Tibial artery (tissue), 4 donors: ENCODE data around the gene PKP4.

ENCODE experiments used
- DNase-seq, 2 donors: peaks; one replicate each; pipeline ENCODE4 v3.0.0-alpha.2; 2019
- H3K27ac ChIP-seq, 2 donors: fragments of 200-600 bp; sonication (generic) in 1 of 2; 1 replicate in 1 of 2; 2 replicates in 1 of 2; pipeline ENCODE4 v1.5.1; 2018 to 2019; ENCODE audit warnings: mild to moderate bottlenecking in 1 of 2
- H3K27me3 ChIP-seq, 2 donors: fragments of 200-600 bp; sonication (generic) in 1 of 2; one replicate each; pipeline versions ENCODE4 v1.5.1 to v1.6.0; 2016 to 2019
- H3K36me3 ChIP-seq, 3 donors: fragments of 200-600 bp; sonication (generic) in 2 of 3; one replicate each; pipeline ENCODE4 v1.5.1; 2016 to 2019; ENCODE audit warnings: mild to moderate bottlenecking in 2 of 3
- H3K4me1 ChIP-seq, 4 donors: fragments of 200-600 bp; sonication (generic) in 2 of 4; 1 replicate in 3 of 4; 2 replicates in 1 of 4; pipeline ENCODE4 v1.5.1; 2016 to 2019
- H3K4me3 ChIP-seq, 2 donors: fragments of 200-600 bp; sonication (generic) in 1 of 2; 1 replicate in 1 of 2; 2 replicates in 1 of 2; pipeline ENCODE4 v1.5.1; 2018 to 2019; ENCODE audit warnings: mild to moderate bottlenecking in 2 of 2
- H3K9me3 ChIP-seq, 3 donors: fragments of 200-600 bp; sonication (generic) in 1 of 3; one replicate each; pipeline ENCODE4 v1.5.1; 2016 to 2019
- intact Hi-C: fragments of 100-400 bp; cut with DNase I; formaldehyde crosslinking; loops from one replicate; pipeline ENCODE4 v1.15.0; 2023; ENCODE audit warnings: low total_unique reads
- TF ChIP-seq, protein P1 (sequence below), 2 experiments: fragments of 200-600 bp in 1 of 2; fragments of 450-650 bp in 1 of 2; IDR thresholded peaks; one replicate each; pipeline ENCODE4 v1.5.1; 2017 to 2019; ENCODE audit warnings: antibody characterized with exemption in 2 of 2, mild to moderate bottlenecking in 1 of 2, moderate library complexity in 1 of 2

PKP4 gene

DNA sequence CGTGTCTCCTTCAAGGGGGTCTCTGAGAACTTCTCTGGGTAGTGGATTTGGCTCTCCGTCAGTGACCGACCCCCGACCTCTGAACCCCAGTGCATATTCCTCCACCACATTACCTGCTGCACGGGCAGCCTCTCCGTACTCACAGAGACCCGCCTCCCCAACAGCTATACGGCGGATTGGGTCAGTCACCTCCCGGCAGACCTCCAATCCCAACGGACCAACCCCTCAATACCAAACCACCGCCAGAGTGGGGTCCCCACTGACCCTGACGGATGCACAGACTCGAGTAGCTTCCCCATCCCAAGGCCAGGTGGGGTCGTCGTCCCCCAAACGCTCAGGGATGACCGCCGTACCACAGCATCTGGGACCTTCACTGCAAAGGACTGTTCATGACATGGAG lies 168.2 kb downstream of the PKP4 start:
- H3K36me3 ChIP-seq: peaks cover 7 to 55% (median 21%) of the 10 kb centered on the region in 3 donors
- intact Hi-C loops: no loop called here

DNA sequence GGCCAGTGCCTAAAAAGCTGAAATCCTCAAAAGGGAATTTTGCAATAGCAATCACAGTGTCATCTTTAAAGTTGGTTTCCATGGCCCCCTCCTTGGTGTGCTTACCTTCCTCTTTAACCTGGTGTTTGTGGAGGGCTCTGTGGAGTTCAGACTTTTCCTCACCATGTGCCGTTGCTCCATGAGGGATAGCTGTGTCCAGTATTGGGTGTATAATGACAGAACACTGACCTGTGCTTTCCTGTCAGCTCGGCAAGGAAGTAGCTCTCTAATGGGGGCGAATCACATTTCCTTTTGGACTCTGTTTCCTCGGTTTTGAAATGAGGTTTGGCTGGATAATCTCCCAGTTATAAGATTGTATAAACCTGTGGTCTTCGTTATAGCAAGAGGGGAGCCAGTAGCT lies 172.4 kb downstream of the PKP4 start:
- Histone ChIP-seq H3K4me3 (no peak overlapping the region), H3K27me3 (no peaks in the 10 kb centered on the region), H3K27ac (no peak overlapping the region), H3K4me1 (no peaks in the 10 kb centered on the region), H3K9me3 (no peaks in the 10 kb centered on the region), H3K36me3 (peaks cover 12 to 47% (median 29%) of the 10 kb centered on the region in 3 donors)
- intact Hi-C loops: no loop called here
- TF ChIP-seq, protein P1, sequence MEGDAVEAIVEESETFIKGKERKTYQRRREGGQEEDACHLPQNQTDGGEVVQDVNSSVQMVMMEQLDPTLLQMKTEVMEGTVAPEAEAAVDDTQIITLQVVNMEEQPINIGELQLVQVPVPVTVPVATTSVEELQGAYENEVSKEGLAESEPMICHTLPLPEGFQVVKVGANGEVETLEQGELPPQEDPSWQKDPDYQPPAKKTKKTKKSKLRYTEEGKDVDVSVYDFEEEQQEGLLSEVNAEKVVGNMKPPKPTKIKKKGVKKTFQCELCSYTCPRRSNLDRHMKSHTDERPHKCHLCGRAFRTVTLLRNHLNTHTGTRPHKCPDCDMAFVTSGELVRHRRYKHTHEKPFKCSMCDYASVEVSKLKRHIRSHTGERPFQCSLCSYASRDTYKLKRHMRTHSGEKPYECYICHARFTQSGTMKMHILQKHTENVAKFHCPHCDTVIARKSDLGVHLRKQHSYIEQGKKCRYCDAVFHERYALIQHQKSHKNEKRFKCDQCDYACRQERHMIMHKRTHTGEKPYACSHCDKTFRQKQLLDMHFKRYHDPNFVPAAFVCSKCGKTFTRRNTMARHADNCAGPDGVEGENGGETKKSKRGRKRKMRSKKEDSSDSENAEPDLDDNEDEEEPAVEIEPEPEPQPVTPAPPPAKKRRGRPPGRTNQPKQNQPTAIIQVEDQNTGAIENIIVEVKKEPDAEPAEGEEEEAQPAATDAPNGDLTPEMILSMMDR (IDR thresholded peaks at IDR 0.05): no peak
- DNase-seq: no peak

More for the DNA sequence above, 168.2 kb downstream of the PKP4 start:
- no peaks in the 10 kb centered on the region for H3K27me3 ChIP-seq
- no peaks in the 10 kb centered on the region for H3K4me1 ChIP-seq
- TF ChIP-seq, protein P1 (IDR thresholded peaks at IDR 0.05): no peak
- no peak overlapping the region for H3K27ac ChIP-seq
- H3K9me3 ChIP-seq: no peaks in the 10 kb centered on the region
- DNase-seq: no peak
- no peak overlapping the region for H3K4me3 ChIP-seq

DNA sequence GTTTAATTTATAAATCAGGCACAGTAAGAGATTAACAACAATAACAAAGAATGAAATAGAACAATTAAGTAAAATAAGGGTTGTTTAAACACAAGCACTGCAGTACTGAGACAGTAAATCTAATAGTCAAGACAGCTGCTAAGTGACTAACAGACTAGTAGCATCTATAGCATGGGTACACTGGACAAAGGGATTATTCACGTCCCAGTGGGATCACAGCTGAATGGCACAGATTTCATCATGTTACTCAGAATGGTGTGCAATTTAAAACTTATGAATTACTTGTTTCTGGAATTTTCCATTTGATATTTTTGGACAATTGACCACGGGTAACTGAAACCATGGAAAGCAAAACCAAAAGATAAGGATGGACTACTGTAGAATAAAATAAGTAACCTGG lies 176.5 kb downstream of the PKP4 start:
- H3K36me3 ChIP-seq: peaks cover 12 to 44% (median 19%) of the 10 kb centered on the region in 3 donors
- H3K27ac ChIP-seq: no peak overlapping the region

DNA sequence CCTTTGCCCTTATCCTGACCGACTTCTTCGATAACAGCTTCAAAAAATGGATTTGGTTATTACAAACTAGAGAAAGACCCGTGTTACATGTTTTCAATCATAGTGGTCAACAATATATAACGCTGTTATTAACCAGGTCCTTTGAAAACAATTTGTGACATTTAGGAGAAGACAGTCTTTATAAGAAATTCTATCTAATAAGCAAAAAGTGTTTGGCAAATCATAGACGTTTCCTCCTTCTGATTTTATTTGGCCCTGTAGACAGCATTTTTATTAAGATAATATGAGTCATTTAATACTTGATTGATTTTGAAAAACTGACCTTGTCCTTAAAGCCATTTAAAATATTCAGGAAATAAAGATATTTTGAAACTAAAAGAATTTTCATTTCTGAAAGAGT lies 177.9 kb downstream of the PKP4 start:
- intact Hi-C loops: no loop called here
- H3K4me3 ChIP-seq: no peak overlapping the region
- H3K27me3 ChIP-seq: no peaks in the 10 kb centered on the region
- H3K9me3 ChIP-seq: no peaks in the 10 kb centered on the region
- no peaks in the 10 kb centered on the region for H3K4me1 ChIP-seq
- no peak overlapping the region for H3K27ac ChIP-seq
- peaks cover 12 to 35% (median 19%) of the 10 kb centered on the region in 3 donors for H3K36me3 ChIP-seq
- TF ChIP-seq, protein P1 (IDR thresholded peaks at IDR 0.05): no peak
- DNase-seq: no peak

More for the DNA sequence above, 176.5 kb downstream of the PKP4 start:
- intact Hi-C loops: no loop called here
- TF ChIP-seq, protein P1 (IDR thresholded peaks at IDR 0.05): no peak
- DNase-seq: no peak
- Histone ChIP-seq H3K4me1 (no peaks in the 10 kb centered on the region), H3K9me3 (no peaks in the 10 kb centered on the region), H3K27me3 (no peaks in the 10 kb centered on the region), H3K4me3 (no peak overlapping the region)

DNA sequence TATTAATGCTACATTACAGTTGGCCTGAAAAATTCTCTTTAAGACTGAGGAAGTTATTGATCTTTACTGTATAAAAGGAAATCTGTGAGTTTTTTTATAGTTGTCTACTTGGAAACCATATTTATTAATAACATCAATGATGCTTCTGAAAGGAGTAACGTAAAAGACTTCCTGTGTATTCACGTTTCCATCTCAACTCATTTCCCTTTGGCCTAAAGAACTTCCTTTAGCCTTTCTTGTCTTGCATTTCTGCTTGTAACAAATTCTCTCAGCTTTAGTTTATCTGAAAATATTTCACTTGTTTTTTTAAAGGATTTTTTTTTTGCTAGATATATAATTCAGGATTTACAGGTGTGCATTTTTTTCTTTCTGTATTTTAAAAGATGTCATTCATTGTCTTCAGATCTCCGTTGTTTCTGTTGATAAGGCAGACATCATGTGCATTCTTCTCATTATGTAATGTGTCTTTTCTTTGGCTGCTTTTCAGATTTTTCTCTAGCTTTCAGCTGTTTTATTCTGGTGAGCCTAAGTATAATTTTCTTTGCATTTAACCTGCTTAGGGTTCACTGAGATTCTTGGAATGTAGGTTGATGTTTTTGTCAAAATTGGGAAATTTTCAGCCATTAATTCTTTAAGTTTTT lies 179.3 kb downstream of the PKP4 start:
- no peak for DNase-seq
- Histone ChIP-seq H3K27me3 (no peaks in the 10 kb centered on the region), H3K4me3 (no peak overlapping the region), H3K27ac (no peak overlapping the region), H3K4me1 (no peaks in the 10 kb centered on the region), H3K36me3 (peaks cover 12 to 45% (median 26%) of the 10 kb centered on the region in 3 donors), H3K9me3 (no peaks in the 10 kb centered on the region)
- intact Hi-C loops: no loop called here
- TF ChIP-seq, protein P1 (IDR thresholded peaks at IDR 0.05): no peak
